AG09319 (cell line): ENCODE measurements around the gene DIO3.

ENCODE experiments used
- DNase-seq: peaks from one replicate; pipeline ENCODE4 v3.0.0-alpha.2; 2010; ENCODE audit warnings: low read depth; ENCODE audit errors: extremely low read depth
- CTCF ChIP-seq: IDR thresholded peaks from 2 replicates; pipeline ENCODE4 v1.5.1; 2011; ENCODE audit warnings: low read depth, mild to moderate bottlenecking, inconsistent platforms, low read length, moderate library complexity

Gene DIO3

GRCh38 chr14:101578489-101578888 is 17.2 kb downstream of the DIO3 start:
- TF ChIP-seq CTCF: no peak
- DNase-seq: no peak

- TF ChIP-seq CTCF: no peak
- DNase-seq: no peak
Observed at GRCh38 chr14:101579372-101580080, 18.2 kb downstream of the DIO3 start.

GRCh38 chr14:101581806-101582205 is 20.5 kb downstream of the DIO3 start:
- TF ChIP-seq CTCF: no peak
- no peak for DNase-seq

GRCh38 chr14:101582294-101582693 is 21.0 kb downstream of the DIO3 start:
- DNase-seq: no peak
- TF ChIP-seq CTCF: no peak

GRCh38 chr14:101583006-101583714 is 21.9 kb downstream of the DIO3 start:
- DNase-seq: no peak
- TF ChIP-seq CTCF: no peak

- DNase-seq: no peak
Observed at GRCh38 chr14:101583715-101584054, 22.4 kb downstream of the DIO3 start.

More at GRCh38 chr14:101583715-101584054, 22.4 kb downstream of the DIO3 start:
- no peak for TF ChIP-seq CTCF
